ENCODE data around the gene PCSK6.

DNA sequence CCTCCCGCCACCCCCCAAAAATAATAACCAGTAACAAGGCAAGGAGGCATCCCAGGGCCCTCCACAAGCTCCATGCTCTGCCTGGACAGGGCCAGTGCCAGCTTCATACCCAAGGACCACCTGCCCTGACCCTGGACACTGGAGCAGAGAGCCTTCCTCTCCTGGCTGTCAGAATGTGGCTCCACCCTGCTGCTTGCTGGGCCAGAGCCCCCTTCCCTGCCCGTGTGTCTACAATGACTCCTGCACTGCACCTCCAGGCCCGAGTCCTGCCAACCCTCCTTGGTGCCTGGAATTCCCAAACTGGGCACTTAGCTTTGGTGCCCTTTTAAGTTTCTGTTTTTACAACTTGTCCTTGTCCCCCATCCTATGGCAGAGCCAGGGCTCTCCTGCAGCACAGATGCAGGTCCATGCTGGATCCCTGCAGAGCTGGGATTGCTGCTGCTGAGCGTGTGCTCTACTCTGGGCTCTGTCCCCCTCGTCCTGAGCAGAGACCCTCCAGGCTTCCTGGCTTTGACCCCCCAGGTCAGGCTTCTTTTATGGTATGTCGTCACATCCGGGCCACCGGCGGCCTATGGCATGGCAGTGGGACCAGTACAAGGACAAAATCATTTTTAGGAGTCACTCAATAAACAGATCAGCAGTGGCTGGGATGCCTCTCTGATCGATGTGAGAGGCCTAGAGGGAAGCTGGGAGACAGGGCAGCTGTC is 183.0 kb downstream of the PCSK6 start:
- TF ChIP-seq, protein P1, sequence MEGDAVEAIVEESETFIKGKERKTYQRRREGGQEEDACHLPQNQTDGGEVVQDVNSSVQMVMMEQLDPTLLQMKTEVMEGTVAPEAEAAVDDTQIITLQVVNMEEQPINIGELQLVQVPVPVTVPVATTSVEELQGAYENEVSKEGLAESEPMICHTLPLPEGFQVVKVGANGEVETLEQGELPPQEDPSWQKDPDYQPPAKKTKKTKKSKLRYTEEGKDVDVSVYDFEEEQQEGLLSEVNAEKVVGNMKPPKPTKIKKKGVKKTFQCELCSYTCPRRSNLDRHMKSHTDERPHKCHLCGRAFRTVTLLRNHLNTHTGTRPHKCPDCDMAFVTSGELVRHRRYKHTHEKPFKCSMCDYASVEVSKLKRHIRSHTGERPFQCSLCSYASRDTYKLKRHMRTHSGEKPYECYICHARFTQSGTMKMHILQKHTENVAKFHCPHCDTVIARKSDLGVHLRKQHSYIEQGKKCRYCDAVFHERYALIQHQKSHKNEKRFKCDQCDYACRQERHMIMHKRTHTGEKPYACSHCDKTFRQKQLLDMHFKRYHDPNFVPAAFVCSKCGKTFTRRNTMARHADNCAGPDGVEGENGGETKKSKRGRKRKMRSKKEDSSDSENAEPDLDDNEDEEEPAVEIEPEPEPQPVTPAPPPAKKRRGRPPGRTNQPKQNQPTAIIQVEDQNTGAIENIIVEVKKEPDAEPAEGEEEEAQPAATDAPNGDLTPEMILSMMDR (IDR thresholded peaks at IDR 0.05), result no peak
- TF ChIP-seq POLR2A (IDR thresholded peaks at IDR 0.05), result no peak
